Smooth muscle cell (in vitro differentiated cells): ENCODE measurements around the gene KRT37. TPM values are rescaled to one million over a fixed set of nuclear protein-coding genes. Genes with fewer than 3 reads are reported as not detected.
"Not testable (repeated sequence)": the region's sequence is repeated elsewhere in the genome, so short reads cannot be mapped to it uniquely, and the experiment has no call there.

ENCODE experiments used
- DNase-seq: peaks from one replicate; lab custom pipeline; 2025; ENCODE audit not compliant: unreplicated experiment; lab: John Stamatoyannopoulos, UW
- H2AFZ ChIP-seq: fragments of 200-600 bp; sonication (generic); 2 replicates; pipeline ENCODE4 v1.6.0; 2016; ENCODE audit warnings: antibody characterized with exemption, low read depth, mild to moderate bottlenecking
- H3F3A ChIP-seq: fragments of 200-600 bp; sonication (generic); 2 replicates; pipeline ENCODE4 v1.6.0; 2017; ENCODE audit warnings: antibody characterized with exemption, low read depth
- H3K27ac ChIP-seq: fragments of 200-600 bp; sonication (generic); 2 replicates; pipeline ENCODE4 v1.5.1; 2016; ENCODE audit warnings: low read depth, mild to moderate bottlenecking
- H3K27me3 ChIP-seq: fragments of 200-600 bp; sonication (generic); 2 replicates; pipeline ENCODE4 v1.6.1; 2016; ENCODE audit warnings: low read depth, mild to moderate bottlenecking
- H3K36me3 ChIP-seq: fragments of 200-600 bp; sonication (generic); 2 replicates; pipeline ENCODE4 v1.5.1; 2016; ENCODE audit warnings: low read depth
- H3K4me1 ChIP-seq: fragments of 200-600 bp; sonication (generic); 2 replicates; pipeline ENCODE4 v1.5.1; 2016; ENCODE audit warnings: low read depth
- H3K4me2 ChIP-seq: fragments of 200-600 bp; sonication (generic); 2 replicates; pipeline ENCODE4 v1.6.0; 2016; ENCODE audit warnings: mild to moderate bottlenecking
- H3K4me3 ChIP-seq: fragments of 200-600 bp; sonication (generic); 2 replicates; pipeline ENCODE4 v1.5.1; 2016; ENCODE audit warnings: mild to moderate bottlenecking
- H3K79me2 ChIP-seq: fragments of 200-600 bp; sonication (generic); 2 replicates; pipeline ENCODE4 v1.6.0; 2016; ENCODE audit warnings: low read depth, mild to moderate bottlenecking
- H3K9ac ChIP-seq: fragments of 200-600 bp; sonication (generic); 2 replicates; pipeline ENCODE4 v1.6.0; 2016; ENCODE audit warnings: low read depth
- H3K9me3 ChIP-seq: fragments of 200-600 bp; sonication (generic); replicated peaks from 2 replicates; pipeline ENCODE4 v1.5.1; 2016; ENCODE audit warnings: low read depth
- H4K20me1 ChIP-seq: fragments of 200-600 bp; sonication (generic); 2 replicates; pipeline ENCODE4 v1.6.0; 2016; ENCODE audit warnings: low read depth
- WGBS: methylation state at CpG from one replicate; pipeline ENCODE4 v1.1.7; 2016; ENCODE audit warnings: low lambda C conversion rate; 5-methylcytosine and 5-hydroxymethylcytosine counted together
- polyA plus RNA-seq: library from polyadenylated mRNA; unstranded; fragments of >200 nt; fragmentation: Nextera tagmentation; extraction: Ambion mirVana; gene quantifications from 2 replicates; pipeline ENCODE4 v1.2.1, GENCODE V29; 2016
- total RNA-seq: library from RNA; depleted of rRNA; stranded (reverse); fragments of >200 nt; gene quantifications from 2 replicates; pipeline ENCODE4 v1.2.3, GENCODE V29; 2014
- TF ChIP-seq, protein P1 (sequence below): fragments of 200-600 bp; sonication (generic); IDR thresholded peaks from 2 replicates; pipeline ENCODE4 v1.5.1; 2017; ENCODE audit warnings: borderline replicate concordance, mild to moderate bottlenecking, antibody characterized with exemption; ENCODE audit not compliant: insufficient read depth, poor library complexity, severe bottlenecking

Gene KRT37
- total and polyA plus RNA-seq, 2 experiments from 2014 or later = 0.40 TPM; not detected in 1

DNA sequence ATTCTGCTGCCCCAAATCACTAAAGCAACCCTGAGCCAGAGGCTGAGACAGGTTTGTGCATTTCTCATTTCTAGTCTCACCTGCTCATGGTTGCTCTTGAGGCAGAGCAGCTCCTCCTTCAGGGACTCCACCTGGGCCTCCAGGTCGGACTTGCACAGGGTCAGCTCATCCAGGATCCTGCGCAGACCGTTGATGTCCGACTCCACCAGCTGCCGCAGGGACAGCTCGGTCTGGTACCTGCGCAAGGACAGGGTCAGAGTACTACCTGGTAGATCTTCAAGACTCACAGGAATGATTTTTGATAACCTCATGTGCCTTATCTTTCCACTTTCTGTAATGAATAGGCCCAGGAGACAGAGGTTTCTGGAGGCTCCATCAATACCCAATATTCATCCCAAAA lies 28.0 kb downstream of the KRT37 start:
- DNase-seq = no peak
- Histone ChIP-seq H3K79me2 (no peaks in the 10 kb centered on the region), H3K27ac (no peak overlapping the region), H3K27me3 (no peaks in the 10 kb centered on the region), H4K20me1 (no peaks in the 10 kb centered on the region), H3K4me2 (no peak overlapping the region), H3F3A (no peaks in the 10 kb centered on the region), H2AFZ (no peak overlapping the region), H3K9ac (no peak overlapping the region), H3K36me3 (no peaks in the 10 kb centered on the region), H3K4me1 (no peaks in the 10 kb centered on the region), H3K9me3 (no peaks in the 10 kb centered on the region), H3K4me3 (no peak overlapping the region)
- WGBS = 94% methylated on average over 7 of the region's 7 CpGs
- TF ChIP-seq, protein P1, sequence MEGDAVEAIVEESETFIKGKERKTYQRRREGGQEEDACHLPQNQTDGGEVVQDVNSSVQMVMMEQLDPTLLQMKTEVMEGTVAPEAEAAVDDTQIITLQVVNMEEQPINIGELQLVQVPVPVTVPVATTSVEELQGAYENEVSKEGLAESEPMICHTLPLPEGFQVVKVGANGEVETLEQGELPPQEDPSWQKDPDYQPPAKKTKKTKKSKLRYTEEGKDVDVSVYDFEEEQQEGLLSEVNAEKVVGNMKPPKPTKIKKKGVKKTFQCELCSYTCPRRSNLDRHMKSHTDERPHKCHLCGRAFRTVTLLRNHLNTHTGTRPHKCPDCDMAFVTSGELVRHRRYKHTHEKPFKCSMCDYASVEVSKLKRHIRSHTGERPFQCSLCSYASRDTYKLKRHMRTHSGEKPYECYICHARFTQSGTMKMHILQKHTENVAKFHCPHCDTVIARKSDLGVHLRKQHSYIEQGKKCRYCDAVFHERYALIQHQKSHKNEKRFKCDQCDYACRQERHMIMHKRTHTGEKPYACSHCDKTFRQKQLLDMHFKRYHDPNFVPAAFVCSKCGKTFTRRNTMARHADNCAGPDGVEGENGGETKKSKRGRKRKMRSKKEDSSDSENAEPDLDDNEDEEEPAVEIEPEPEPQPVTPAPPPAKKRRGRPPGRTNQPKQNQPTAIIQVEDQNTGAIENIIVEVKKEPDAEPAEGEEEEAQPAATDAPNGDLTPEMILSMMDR = no peak

DNA sequence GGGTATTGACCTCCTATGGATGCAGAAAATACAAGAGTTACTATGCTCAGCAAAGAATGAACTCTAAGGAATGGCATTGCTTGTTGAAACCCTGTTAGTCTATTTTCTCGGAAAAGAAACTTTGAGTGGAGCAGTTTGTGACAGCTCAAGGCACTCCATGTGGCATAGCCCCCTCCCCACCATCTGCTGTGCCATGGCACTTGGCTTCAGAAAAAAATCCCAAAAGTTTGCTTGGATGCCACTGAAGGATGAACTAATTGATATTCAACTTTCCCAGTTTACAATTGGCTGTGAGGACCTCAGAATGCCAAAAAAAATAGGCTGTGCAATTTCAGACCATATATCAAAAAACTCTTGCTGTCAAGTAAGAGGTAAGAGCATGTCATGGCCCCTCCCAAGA lies 28.8 kb downstream of the KRT37 start:
- Histone ChIP-seq H3K9me3 (no peaks in the 10 kb centered on the region), H2AFZ (no peak overlapping the region), H3K4me3 (no peak overlapping the region), H3K9ac (no peak overlapping the region), H4K20me1 (no peaks in the 10 kb centered on the region), H3K27me3 (no peaks in the 10 kb centered on the region), H3K4me2 (no peak overlapping the region), H3K4me1 (no peaks in the 10 kb centered on the region), H3F3A (no peaks in the 10 kb centered on the region), H3K79me2 (no peaks in the 10 kb centered on the region), H3K36me3 (no peaks in the 10 kb centered on the region), H3K27ac (no peak overlapping the region)
- WGBS = 96% methylated on average over 1 of the region's 1 CpG
- DNase-seq = no peak
- TF ChIP-seq, protein P1 = no peak

DNA sequence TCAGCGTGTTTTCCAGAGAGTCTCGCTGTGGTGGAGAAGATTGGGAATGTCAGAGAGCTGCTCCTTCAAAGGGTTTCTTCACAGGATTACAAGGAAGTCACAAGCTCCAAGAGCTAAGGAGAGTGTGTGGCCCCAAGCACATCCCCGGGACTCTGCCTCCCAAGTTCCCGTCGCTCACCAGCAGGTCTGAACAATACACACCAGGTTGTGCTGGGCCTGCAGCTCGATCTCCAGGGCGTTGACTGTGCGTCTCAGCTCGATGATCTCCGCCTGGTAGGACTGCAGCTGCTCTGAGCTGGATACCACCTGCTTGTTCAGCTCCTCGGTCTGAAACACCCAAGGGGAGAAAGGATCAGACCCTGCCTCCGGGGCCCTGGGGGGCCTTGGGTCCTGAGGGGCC lies 29.3 kb downstream of the KRT37 start:
- not testable (repeated sequence) for H3K9me3 ChIP-seq, H3K36me3 ChIP-seq, H3K4me3 ChIP-seq, H3K4me2 ChIP-seq, H3K27me3 ChIP-seq, H3K4me1 ChIP-seq, H2AFZ ChIP-seq, DNase-seq, H4K20me1 ChIP-seq, H3K9ac ChIP-seq, H3K27ac ChIP-seq, H3F3A ChIP-seq, H3K79me2 ChIP-seq
- 96% methylated on average over 12 of the region's 12 CpGs for WGBS

DNA sequence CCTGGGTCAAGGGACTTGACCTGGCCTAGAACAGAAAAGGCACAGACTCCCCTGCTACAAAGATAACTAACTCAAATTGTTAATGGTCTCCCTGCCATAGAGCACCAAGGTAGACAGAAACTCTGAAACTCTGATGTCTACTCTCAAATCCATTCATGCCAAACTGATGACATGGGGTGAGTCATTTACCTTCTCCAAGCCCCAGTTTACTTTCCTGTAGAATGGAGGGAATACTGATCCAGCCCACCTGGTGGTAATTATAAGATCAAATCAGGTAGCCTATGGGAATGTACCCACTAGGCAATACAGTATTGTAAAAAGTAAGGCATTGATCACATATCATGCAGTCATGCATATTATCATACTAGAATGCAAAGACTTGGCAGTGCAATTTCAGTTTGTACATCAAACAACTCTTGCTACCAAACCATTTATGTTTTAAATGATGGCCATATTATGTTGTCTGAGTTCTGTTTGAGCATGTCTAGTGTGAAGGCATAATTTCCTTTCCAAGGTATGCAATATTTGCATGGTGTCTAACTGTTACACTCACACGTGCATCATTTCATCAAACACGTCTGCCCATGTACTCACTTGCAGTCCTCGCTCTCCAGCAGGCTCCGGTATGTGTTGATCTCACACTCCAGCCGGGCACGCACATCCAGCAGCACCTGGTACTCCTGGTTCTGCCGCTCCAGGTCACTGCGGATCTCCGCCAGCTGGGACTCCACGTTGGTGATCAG lies 30.0 kb downstream of the KRT37 start:
- WGBS = 92% methylated on average over 10 of the region's 10 CpGs
- H2AFZ ChIP-seq = no peak overlapping the region
- H4K20me1 ChIP-seq = no peaks in the 10 kb centered on the region
- no peak overlapping the region for H3K27ac ChIP-seq
- H3K79me2 ChIP-seq = no peaks in the 10 kb centered on the region
- H3F3A ChIP-seq = no peaks in the 10 kb centered on the region
- H3K4me3 ChIP-seq = no peak overlapping the region
- no peaks in the 10 kb centered on the region for H3K4me1 ChIP-seq
- no peaks in the 10 kb centered on the region for H3K9me3 ChIP-seq
- no peak for DNase-seq
- H3K27me3 ChIP-seq = no peaks in the 10 kb centered on the region
- TF ChIP-seq, protein P1 = no peak
- no peak overlapping the region for H3K4me2 ChIP-seq
- no peak overlapping the region for H3K9ac ChIP-seq
- no peaks in the 10 kb centered on the region for H3K36me3 ChIP-seq
